ENCODE data around the gene RABGAP1L.

Gene RABGAP1L

DNA sequence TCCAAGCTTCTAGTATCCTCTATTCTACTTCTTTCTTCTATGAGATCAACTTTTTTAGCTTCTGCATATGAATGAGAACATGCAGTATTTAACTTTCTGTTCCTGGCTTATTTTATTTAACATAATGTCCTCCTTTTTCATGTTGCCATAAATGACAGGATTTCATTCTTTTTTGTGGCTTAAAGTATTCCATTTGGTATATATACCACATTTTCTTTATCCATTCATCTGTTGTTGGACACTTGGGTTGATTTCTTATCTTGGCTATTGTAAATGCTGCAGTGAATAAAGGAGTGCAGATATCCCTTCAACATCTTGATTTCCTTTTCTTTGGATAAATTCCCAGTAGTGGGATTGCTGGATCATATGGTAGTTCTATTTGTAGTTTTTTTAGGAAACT, 498.1 kb downstream of the RABGAP1L start:
- Histone ChIP-seq H3K4me3 (ENCODE audit: low read depth, low read length) (no peak overlapping the region), H3K36me3 (replicated peaks) (no peaks in the 10 kb centered on the region), H3K27me3 (replicated peaks) (no peaks in the 10 kb centered on the region), H3K27ac (no peak overlapping the region)
- no peak for DNase-seq
- TF ChIP-seq, protein P1, sequence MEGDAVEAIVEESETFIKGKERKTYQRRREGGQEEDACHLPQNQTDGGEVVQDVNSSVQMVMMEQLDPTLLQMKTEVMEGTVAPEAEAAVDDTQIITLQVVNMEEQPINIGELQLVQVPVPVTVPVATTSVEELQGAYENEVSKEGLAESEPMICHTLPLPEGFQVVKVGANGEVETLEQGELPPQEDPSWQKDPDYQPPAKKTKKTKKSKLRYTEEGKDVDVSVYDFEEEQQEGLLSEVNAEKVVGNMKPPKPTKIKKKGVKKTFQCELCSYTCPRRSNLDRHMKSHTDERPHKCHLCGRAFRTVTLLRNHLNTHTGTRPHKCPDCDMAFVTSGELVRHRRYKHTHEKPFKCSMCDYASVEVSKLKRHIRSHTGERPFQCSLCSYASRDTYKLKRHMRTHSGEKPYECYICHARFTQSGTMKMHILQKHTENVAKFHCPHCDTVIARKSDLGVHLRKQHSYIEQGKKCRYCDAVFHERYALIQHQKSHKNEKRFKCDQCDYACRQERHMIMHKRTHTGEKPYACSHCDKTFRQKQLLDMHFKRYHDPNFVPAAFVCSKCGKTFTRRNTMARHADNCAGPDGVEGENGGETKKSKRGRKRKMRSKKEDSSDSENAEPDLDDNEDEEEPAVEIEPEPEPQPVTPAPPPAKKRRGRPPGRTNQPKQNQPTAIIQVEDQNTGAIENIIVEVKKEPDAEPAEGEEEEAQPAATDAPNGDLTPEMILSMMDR (IDR thresholded peaks at IDR 0.05; ENCODE audit: low read depth, low read length, missing control alignments), result no peak
- in situ Hi-C loops (cut with HindIII; ENCODE audit: low pct_ligation_motif_present, low sequenced_read_pairs), result no loop called here

DNA sequence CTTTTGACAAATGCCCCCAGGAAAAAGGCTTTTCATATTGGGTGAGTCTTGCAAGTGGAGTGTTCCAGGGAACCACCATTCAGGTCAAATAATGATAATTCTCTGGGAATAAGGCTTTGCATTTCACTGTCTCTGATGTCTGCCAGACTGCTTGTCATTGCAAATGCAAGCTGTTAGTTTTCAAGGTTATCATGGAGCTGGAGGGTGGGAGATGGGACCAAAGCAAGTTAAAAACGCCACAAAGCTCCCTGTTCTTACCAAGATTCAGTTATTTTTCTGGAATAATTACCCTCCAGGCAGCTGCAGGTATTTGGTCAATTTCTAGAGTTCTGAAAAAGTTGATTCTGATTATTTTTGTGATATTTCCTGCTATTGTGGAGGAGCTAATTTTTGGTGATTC, 498.6 kb downstream of the RABGAP1L start:
- TF ChIP-seq, protein P1 (IDR thresholded peaks at IDR 0.05; ENCODE audit: low read depth, low read length, missing control alignments), result no peak

GRCh38 chr1:174659823-174660222, 500.5 kb downstream of the RABGAP1L start:
- DNase-seq, result peak; percentile 78
- in situ Hi-C loops (cut with HindIII; ENCODE audit: low pct_ligation_motif_present, low sequenced_read_pairs), result no loop called here
- TF ChIP-seq, protein P1 (IDR thresholded peaks at IDR 0.05; ENCODE audit: low read depth, low read length, missing control alignments), result no peak
- Histone ChIP-seq H3K27me3 (replicated peaks) (no peaks in the 10 kb centered on the region), H3K27ac (no peak overlapping the region), H3K4me3 (ENCODE audit: low read depth, low read length) (no peak overlapping the region), H3K36me3 (replicated peaks) (no peaks in the 10 kb centered on the region)

More for the DNA sequence above, 498.6 kb downstream of the RABGAP1L start:
- Histone ChIP-seq H3K27ac (no peak overlapping the region), H3K4me3 (ENCODE audit: low read depth, low read length) (no peak overlapping the region), H3K36me3 (replicated peaks) (no peaks in the 10 kb centered on the region), H3K27me3 (replicated peaks) (no peaks in the 10 kb centered on the region)
- DNase-seq, result no peak
- in situ Hi-C loops (cut with HindIII; ENCODE audit: low pct_ligation_motif_present, low sequenced_read_pairs), result no loop called here

DNA sequence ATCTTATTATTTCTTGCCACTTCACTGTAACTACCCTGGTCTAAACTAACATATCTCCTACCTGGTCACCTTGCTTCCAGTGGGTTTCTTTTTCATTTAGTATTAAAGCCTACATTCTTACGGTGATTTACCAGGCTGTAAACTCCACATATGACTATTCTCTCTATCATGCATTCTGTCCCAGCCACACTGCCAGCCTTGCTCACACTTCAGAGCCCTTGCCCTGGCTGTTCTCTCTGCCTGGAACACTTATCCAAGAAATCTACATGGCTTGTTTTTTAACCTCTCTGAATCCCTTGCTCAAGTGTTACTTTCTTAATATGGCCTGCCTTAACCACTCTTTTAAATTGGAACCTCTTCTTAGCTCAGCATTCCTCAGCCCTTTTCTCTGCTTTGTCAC, 501.2 kb downstream of the RABGAP1L start:
- Histone ChIP-seq H3K36me3 (replicated peaks) (no peaks in the 10 kb centered on the region), H3K27me3 (replicated peaks) (no peaks in the 10 kb centered on the region), H3K4me3 (ENCODE audit: low read depth, low read length) (no peak overlapping the region), H3K27ac (no peak overlapping the region)
- in situ Hi-C loops (cut with HindIII; ENCODE audit: low pct_ligation_motif_present, low sequenced_read_pairs), result no loop called here
- TF ChIP-seq, protein P1 (IDR thresholded peaks at IDR 0.05; ENCODE audit: low read depth, low read length, missing control alignments), result no peak
- DNase-seq, result no peak

DNA sequence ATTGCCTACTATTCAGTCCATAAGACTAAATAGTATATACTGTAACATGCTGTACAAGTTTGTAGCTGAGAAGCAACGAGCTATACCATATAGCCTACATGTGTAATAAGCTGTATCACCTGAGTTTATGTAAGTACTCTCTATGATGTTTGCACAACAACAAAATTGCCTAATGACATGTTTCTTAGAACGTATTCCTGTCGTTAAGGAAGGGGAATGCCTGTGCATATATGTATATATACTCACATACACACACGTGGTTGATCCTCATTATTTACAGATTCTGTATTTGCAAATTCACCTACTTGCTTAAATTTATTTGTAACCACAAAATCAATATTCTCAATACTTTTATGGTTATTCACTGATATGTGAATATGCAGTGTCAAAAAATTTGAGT, 504.0 kb downstream of the RABGAP1L start:
- in situ Hi-C loops (cut with HindIII; ENCODE audit: low pct_ligation_motif_present, low sequenced_read_pairs), result no loop called here
- Histone ChIP-seq H3K36me3 (replicated peaks) (no peaks in the 10 kb centered on the region), H3K4me3 (ENCODE audit: low read depth, low read length) (no peak overlapping the region), H3K27ac (no peak overlapping the region), H3K27me3 (replicated peaks) (no peaks in the 10 kb centered on the region)
- TF ChIP-seq, protein P1 (IDR thresholded peaks at IDR 0.05; ENCODE audit: low read depth, low read length, missing control alignments), result no peak
- no peak for DNase-seq

DNA sequence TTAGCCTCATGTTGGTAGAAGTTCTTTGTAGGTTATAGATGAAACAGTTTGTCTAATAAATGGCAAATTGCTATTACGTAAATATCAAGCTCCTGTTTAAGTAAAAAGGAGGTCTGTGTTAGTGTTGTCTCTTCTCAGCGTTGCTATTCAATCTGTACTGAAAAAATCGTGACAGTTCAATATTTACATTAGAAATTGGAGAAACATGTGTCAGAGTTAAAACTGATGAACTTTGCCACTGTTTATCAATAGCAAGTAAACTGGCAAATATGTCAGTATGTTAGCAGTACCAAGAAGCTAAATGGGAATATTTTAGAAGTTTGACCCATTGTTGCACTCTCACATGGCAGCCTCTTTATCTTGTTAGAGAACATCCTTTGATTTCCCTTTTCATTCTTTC, 506.9 kb downstream of the RABGAP1L start:
- Histone ChIP-seq H3K27me3 (replicated peaks) (no peaks in the 10 kb centered on the region), H3K27ac (no peak overlapping the region), H3K36me3 (replicated peaks) (no peaks in the 10 kb centered on the region), H3K4me3 (ENCODE audit: low read depth, low read length) (no peak overlapping the region)
- in situ Hi-C loops (cut with HindIII; ENCODE audit: low pct_ligation_motif_present, low sequenced_read_pairs), result no loop called here
- no peak for DNase-seq
- TF ChIP-seq, protein P1 (IDR thresholded peaks at IDR 0.05; ENCODE audit: low read depth, low read length, missing control alignments), result no peak
